ENCODE results near the gene CYB561. TPM values are rescaled to one million over a fixed set of nuclear protein-coding genes. Genes with fewer than 3 reads are reported as not detected.

Gene CYB561
- polyA plus RNA-seq, 3 donors: 12.3 to 65.8 (median 16.0) TPM

DNA sequence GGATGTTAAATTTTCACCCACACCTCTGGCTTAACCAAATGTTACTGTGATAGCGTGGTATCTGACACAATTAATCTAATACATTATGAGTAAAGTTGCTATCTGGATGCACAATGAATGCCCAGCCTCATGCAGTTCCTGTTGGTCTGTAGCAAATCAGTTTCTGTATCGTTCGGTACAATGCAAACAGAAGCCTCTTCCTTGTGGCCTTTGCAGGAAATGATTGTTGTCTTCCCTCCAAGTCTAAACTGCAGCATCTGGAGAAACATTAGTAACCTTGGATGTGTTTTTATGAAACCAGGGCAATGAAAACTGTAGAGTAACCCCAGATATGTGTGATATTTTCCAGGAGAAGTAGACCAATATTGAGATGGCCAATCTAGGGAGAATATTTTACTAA, 46.8 kb downstream of the CYB561 start:
- 23 to 52% (median 24%) methylated on average over 3 of the region's 3 CpGs for WGBS, 3 donors
- no peak overlapping the region for H3K27ac ChIP-seq (ENCODE audit: low read depth, low read length)

DNA sequence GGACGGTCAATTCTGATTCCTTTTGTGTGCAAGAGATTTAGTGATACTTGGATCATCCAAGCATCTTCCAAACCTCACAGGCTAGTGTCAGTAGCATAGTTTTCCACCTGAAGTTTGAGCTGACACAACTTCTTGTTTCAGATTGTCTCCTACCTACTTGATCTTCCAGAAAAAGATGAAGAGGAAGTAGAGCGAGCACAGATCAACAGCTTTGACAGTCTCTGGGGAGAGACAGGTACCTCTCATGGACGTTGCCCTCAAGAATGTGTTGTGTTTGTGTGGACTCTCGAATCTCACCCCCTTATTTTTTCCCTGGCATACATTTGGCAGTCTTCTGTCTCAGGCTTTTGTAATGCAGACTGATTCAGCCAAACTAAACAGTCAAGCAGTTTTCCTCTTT, 47.4 kb downstream of the CYB561 start:
- WGBS, 3 donors: 61 to 73% (median 72%) methylated on average over 4 of the region's 4 CpGs
- no peak overlapping the region for H3K27ac ChIP-seq (ENCODE audit: low read depth, low read length)

DNA sequence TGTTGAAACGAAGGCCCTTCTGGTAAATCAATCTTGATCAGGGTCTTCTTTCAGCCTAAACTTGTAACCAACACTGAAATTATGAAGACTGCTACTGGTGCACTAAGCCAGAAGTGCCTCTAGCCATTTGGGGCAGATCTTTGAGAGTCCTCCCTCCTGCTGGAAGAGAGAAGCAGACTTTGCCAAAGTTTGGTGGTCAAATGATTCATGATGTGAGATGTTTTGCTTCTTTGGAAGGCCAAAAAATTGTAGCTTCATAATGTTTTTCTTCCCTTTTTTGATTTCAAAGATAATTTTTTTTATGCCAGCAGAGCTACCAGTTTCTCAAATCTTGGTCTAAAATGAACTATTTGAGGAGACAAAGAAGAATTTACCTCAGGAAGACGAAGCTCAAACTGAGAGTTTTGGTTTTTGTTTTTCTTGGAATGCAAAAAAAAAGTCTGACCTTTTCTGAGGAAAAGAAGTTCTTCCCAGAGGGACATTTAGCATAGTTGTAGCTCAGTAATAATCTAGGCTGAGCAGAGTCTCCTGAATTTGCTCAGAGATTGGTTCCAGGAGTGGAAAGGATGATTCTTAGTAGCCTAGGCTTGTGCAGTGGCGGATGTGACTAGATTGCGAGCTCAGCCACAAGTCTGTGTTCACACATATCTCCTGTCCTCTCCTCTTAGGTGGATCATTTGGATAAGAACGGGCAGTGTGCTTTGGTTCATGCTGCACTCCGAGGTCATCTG, 50.9 kb downstream of the CYB561 start:
- WGBS, 3 donors: 69 to 85% (median 70%) methylated on average over 6 of the region's 6 CpGs
- no peak overlapping the region for H3K27ac ChIP-seq (ENCODE audit: low read depth, low read length)

DNA sequence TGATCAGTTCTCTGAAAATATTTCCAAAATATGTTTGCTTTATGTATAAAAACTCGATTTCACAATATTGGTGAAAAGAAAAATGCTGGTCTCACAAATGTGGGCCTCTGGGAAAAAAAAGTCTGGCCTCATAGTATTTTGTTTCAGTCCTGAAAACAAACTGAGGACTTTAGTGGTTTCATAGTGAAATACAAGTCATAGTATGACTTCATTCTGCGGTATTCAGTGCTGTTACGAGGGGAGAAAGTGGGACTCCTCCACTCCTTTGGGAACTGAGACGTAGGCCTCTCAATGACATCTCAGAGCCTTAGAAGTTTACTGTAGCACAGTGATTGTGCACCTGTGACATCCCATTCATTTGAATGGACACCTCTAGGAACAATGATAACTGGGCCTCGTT, 56.0 kb downstream of the CYB561 start:
- H3K27ac ChIP-seq (ENCODE audit: low read depth, low read length): no peak overlapping the region
- WGBS, 3 donors: 91 to 96% (median 95%) methylated on average over 5 of the region's 5 CpGs

DNA sequence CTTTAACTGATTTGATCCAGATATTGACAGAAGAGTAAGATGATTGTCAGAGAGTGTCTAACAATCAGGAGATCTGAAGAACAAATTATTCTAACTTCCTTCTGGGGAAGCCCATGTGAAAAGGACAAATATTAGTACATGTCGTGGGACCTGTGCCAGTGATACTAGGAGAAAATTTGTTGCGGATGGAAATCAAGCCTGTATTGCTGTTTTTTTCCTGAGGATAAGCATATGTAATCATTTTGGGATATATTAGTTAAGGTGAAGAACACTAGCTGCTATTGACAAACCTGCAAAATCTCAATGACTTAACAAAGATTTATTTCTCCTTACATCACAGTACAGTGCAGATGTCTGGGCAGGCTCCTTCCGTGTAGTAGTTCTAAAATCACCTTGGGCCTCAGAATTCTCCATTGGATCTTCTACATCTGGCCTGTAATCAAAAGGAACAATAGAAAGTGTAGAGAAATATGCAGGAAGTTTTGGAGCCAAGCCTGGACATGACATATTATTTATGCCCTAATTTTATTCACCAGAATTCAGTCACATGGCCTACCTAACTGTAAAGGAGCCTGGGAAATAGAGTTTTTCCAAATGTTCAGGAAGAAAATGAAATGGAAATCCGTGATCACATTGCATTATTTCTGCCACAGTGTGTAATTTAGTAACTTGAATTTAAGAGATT, 58.3 kb downstream of the CYB561 start:
- WGBS, 3 donors: 83 to 93% (median 87%) methylated on average over 4 of the region's 4 CpGs
- no peak overlapping the region for H3K27ac ChIP-seq (ENCODE audit: low read depth, low read length)

DNA sequence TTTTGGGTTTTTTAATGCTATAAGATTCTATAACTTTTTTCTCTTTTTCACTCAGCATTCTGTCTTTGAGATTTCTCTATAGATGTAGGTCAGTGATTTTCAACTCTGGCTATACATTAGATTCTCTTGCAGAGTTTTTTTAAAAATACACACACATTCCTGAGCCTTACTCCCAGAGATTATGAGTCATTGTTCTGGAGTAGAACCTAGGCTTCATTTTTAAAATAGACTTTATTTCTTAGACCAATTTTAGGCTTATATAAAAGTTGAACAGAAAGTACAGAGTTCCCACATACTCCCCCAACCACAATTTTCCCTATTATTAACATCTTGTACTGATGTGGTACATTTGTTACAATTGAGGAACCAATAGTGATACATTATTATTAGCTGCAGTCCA, 63.3 kb downstream of the CYB561 start:
- H3K27ac ChIP-seq (ENCODE audit: low read depth, low read length): no peak overlapping the region

Other genes with a start within 250 kb of the CYB561 start
- gene ACE, start 30.8 kb upstream of the CYB561 start, polyA plus RNA-seq: 1 to 10 TPM; 2.2 to 7.6 (median 5.7) TPM
- under 1 TPM in 2 of 3 donors, not detected in 1; 0.06 to 0.92 TPM for gene KCNH6, start 77.1 kb upstream of the CYB561 start, polyA plus RNA-seq
- 10 to 100 TPM; 12.9 to 21.1 (median 18.2) TPM for gene DCAF7, start 104.2 kb upstream of the CYB561 start, polyA plus RNA-seq
- gene TACO1, start 154.6 kb upstream of the CYB561 start, polyA plus RNA-seq: 10 to 100 TPM; 11.5 to 18.9 (median 17.8) TPM
- gene MAP3K3, start 176.1 kb upstream of the CYB561 start, polyA plus RNA-seq: 10 to 100 TPM in 2 of 3 donors, 1 to 10 TPM in 1; 9.7 to 34.4 (median 22.7) TPM